GM18907 (cell line): ENCODE measurements around the gene C1orf56.
"Not testable (repeated sequence)": the region's sequence is repeated elsewhere in the genome, so short reads cannot be mapped to it uniquely, and the experiment has no call there.

ENCODE experiments used
- ATAC-seq: cut with Tn5 transposase; IDR thresholded peaks from one replicate; pipeline ENCODE4 v1.9.1; 2021; ENCODE audit warnings: mild to moderate bottlenecking, moderate library complexity; ENCODE audit not compliant: unreplicated experiment

The C1orf56 gene

GRCh38 chr1:151060007-151060656 lies 12.6 kb downstream of the C1orf56 start, which contains the start of gene MLLT11:
Gene MLLT11 (plus strand): TSS chr1:151060397. CDS start chr1:151067225, 6,828 bp downstream.
- no peak for ATAC-seq

GRCh38 chr1:151060657-151061421 lies 13.3 kb downstream of the C1orf56 start:
- no peak for ATAC-seq

- no peak for ATAC-seq
These were observed 14.2 kb downstream of the C1orf56 start for GRCh38 chr1:151061704-151062103.

GRCh38 chr1:151062741-151063371 lies 15.3 kb downstream of the C1orf56 start:
- no peak for ATAC-seq

GRCh38 chr1:151065089-151065645 lies 17.6 kb downstream of the C1orf56 start:
- no peak for ATAC-seq

- ATAC-seq: no peak
These were observed 19.6 kb downstream of the C1orf56 start for GRCh38 chr1:151067185-151067584.

- ATAC-seq: no peak
These were observed 21.5 kb downstream of the C1orf56 start for GRCh38 chr1:151069103-151069486.

GRCh38 chr1:151070474-151071276 lies 23.1 kb downstream of the C1orf56 start, which contains the start of gene GABPB2:
Gene GABPB2 (plus strand): TSS chr1:151070761. CDS start chr1:151088190, 17,429 bp downstream.
- ATAC-seq: peak; percentile 83

GRCh38 chr1:151072224-151072623 lies 24.7 kb downstream of the C1orf56 start:
- no peak for ATAC-seq

- no peak for ATAC-seq
These were observed 38.5 kb downstream of the C1orf56 start for GRCh38 chr1:151085953-151086559.

GRCh38 chr1:151097426-151097825 lies 49.9 kb downstream of the C1orf56 start:
- ATAC-seq: not testable (repeated sequence)

GRCh38 chr1:151098126-151098525 lies 50.6 kb downstream of the C1orf56 start:
- ATAC-seq: no peak
